Fibroblast of villous mesenchyme (primary cell): ENCODE results near the gene ITIH1. TPM values are rescaled to one million over a fixed set of nuclear protein-coding genes. Genes with fewer than 3 reads are reported as not detected.
A peak's percentile ranks its signal among the peaks of the same experiment; 100 is the strongest.

ENCODE experiments used
- DNase-seq: peaks from one replicate; pipeline ENCODE4 v3.0.0-alpha.2; 2010; ENCODE audit warnings: low read depth
- H3K4me3 ChIP-seq: 2 replicates; pipeline ENCODE4 v1.5.1; 2011; ENCODE audit warnings: low read depth, mild to moderate bottlenecking, low read length
- total RNA-seq: library from RNA; depleted of rRNA; stranded (reverse); fragments of >200 nt; gene quantifications from 2 replicates; pipeline ENCODE4 v1.2.3, GENCODE V29; 2012
- TF ChIP-seq, protein P1 (sequence below): IDR thresholded peaks from 2 replicates; pipeline ENCODE4 v1.5.1; 2012; ENCODE audit warnings: low read depth, mild to moderate bottlenecking, low read length; ENCODE audit not compliant: insufficient read depth

ITIH1 gene
- total RNA-seq, 1 donor, result not detected

DNA sequence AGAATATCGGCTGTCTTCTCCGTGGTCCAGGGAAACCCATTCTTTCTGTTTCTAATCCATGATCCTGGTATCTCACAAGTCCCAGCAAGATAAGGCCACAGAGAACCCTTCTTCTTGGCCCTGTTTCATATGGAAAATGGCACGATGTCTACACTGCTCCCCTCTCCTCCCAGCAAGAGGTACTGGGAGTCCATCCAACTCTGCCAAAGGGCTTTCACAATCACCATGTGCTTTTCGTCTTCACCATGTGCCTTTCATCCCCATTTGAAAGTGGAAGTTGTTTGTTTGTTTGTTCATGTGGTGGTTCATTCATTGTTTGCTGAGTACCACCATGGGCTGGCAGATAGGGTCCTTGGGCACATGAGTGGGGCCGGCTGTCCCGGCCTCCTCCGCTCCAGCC, 22.7 kb downstream of the ITIH1 start:
- no peak overlapping the region for H3K4me3 ChIP-seq
- TF ChIP-seq, protein P1, sequence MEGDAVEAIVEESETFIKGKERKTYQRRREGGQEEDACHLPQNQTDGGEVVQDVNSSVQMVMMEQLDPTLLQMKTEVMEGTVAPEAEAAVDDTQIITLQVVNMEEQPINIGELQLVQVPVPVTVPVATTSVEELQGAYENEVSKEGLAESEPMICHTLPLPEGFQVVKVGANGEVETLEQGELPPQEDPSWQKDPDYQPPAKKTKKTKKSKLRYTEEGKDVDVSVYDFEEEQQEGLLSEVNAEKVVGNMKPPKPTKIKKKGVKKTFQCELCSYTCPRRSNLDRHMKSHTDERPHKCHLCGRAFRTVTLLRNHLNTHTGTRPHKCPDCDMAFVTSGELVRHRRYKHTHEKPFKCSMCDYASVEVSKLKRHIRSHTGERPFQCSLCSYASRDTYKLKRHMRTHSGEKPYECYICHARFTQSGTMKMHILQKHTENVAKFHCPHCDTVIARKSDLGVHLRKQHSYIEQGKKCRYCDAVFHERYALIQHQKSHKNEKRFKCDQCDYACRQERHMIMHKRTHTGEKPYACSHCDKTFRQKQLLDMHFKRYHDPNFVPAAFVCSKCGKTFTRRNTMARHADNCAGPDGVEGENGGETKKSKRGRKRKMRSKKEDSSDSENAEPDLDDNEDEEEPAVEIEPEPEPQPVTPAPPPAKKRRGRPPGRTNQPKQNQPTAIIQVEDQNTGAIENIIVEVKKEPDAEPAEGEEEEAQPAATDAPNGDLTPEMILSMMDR, result no peak
- DNase-seq, result peak; percentile 19

DNA sequence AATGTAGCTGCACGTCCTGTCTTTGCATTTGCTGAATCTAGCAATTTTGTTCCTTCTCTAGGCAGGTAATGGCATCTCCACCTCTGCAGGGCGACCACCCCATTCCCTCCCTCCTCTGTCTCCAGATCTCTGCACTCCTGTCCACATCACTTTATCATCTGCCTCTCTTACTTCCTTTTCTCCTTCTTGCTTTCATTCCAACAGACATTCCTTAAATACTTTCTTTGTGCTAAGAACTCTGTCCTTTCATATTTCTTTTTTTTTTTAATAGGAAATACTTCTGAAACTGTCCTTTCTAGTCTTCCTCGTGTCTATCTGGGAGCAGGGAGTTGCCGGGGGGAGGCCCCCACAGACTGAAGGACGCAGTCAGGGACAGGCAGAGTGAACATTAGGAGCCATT, 24.4 kb downstream of the ITIH1 start:
- TF ChIP-seq, protein P1, result no peak
- peak; percentile 2 for DNase-seq
- no peak overlapping the region for H3K4me3 ChIP-seq

DNA sequence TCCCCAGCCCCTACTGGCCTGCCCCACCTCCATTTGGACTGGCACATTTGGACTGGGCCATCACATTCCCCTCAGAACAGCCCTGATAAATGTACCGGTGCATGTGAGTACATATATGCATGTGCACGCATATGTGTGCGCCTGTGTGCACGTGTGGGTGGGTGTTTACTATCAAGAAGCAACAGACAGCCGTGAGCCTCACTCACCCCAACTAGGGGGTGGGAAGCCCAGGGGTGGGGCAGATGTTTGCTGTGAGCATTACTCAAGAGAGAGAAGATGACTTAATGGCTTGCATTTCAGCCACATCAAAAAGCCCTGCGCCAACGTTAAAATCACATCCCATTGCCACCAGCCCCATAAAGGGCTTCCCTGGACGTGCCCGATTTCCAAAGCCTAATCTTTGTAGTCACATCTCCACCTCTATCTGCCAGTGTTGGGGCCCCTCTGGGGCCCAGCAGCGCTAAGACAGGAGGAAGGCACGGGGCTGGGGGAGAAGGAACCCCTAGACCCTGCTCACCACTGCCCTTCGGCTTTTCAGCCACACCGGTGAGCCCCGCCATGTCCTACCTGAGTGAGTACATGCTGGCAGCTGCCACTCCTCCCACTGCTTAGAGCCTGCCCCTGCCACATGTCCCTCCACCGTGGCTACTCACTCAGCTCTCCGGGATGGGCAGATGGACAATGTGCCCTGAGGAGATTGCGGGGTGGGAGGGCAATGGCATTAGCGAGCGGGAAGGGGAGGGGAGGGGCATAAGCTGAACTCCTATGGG, 28.1 kb downstream of the ITIH1 start:
- TF ChIP-seq, protein P1, result no peak
- H3K4me3 ChIP-seq, result no peak overlapping the region
- no peak for DNase-seq

DNA sequence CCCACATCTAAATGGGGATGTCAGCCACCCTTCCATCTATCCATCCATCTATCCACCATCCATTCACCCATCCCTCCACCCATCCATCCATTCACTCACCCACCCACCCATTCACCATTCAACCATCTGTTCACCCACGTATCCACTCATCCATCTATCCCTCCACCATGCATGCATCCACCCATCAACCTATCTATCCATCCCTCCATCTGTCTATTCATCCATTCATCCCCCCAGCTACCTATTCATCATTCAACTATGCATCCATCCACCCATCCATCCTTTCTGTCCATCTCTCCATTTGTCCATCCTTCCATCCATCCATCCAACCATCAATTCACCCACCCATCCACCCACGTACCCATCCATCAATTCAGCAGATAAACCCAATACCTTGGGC, 31.8 kb downstream of the ITIH1 start:
- TF ChIP-seq, protein P1, result no peak
- H3K4me3 ChIP-seq, result no peak overlapping the region

DNA sequence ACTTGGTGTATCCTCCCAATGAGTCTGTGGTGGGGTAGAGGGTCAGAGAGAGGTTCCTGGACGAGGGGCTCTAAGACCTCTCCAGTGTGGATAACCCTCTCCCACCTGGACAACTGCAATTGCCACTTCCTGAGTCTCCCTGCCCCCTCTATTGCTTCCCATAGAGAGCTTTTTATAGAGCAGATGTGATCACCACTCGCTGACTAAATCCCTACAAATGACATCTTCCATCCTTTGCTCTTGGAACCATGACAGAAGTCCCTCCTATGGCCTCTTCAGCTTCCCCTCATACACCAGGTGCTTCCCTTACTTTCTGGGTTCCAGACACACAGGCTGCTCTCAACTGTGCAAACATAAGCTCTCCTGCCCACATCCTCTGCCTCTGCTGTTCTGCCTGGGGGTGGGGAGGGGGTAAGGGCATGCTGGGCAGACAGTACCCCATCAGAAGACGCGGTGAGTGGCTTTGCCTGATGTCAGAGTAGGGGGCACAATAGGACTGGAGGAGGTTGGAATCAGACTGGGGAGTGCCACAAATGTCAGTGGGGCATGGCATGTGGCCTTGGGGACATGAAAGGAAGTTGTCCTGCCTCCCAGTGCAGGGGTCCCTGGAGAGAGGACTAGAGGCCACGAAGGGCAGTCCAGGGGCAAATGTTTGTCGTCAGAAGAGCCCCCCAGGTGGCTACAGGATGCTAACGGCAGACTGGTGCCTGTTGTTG, 32.4 kb downstream of the ITIH1 start:
- H3K4me3 ChIP-seq, result no peak overlapping the region
- no peak for DNase-seq
- TF ChIP-seq, protein P1, result no peak

More for the DNA sequence above, 31.8 kb downstream of the ITIH1 start:
- no peak for DNase-seq

DNA sequence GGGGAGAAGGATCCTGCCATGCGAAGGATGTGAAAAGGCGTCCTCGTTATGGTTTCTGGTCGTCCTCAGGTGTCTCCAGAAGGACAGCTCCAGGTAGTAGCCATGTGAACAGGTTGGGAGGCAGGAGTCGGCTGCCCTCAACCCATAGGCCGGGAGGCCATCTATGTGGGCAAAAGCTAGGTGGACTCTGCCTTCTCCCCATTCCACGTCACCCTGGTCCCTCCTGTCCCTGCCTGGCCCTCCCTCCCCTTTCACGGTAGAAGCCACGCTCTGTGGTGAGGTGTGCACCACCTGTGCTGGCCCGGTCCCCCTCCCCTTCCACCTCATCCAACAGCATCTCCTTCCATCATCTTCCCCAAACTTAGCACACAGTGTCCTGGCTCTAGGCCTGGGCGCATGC, 33.5 kb downstream of the ITIH1 start:
- TF ChIP-seq, protein P1, result no peak
- DNase-seq, result no peak
- no peak overlapping the region for H3K4me3 ChIP-seq
